H9 (cell line): ENCODE data around the gene TP53INP2. TPM values are rescaled to one million over a fixed set of nuclear protein-coding genes. Genes with fewer than 3 reads are reported as not detected.

Experiments used
- DNase-seq: peaks from one replicate; pipeline ENCODE4 v3.0.0-alpha.2; 2017
- H2AFZ ChIP-seq: one replicate; pipeline ENCODE4 v1.6.1; 2013; ENCODE audit warnings: mild to moderate bottlenecking, low read length, control low read depth, moderate library complexity
- H2AK5ac ChIP-seq: 2 replicates; pipeline ENCODE4 v1.6.1; 2013; ENCODE audit warnings: low read length, control low read depth, mixed read lengths; ENCODE audit not compliant: insufficient read length
- H2BK120ac ChIP-seq: one replicate; pipeline ENCODE4 v1.6.1; 2013; ENCODE audit warnings: low read depth, mild to moderate bottlenecking, low read length, control low read depth, inconsistent platforms; ENCODE audit not compliant: poor library complexity, severe bottlenecking
- H2BK12ac ChIP-seq: 2 replicates; pipeline ENCODE4 v1.6.1; 2013; ENCODE audit warnings: low read length, control low read depth, mixed read lengths, low read depth; ENCODE audit not compliant: insufficient read length
- H2BK15ac ChIP-seq: 2 replicates; pipeline ENCODE4 v1.6.1; 2013; ENCODE audit warnings: low read depth, low read length, control low read depth
- H2BK20ac ChIP-seq: one replicate; pipeline ENCODE4 v1.6.1; 2013; ENCODE audit warnings: low read depth, mild to moderate bottlenecking, low read length, control low read depth, inconsistent platforms; ENCODE audit not compliant: poor library complexity, severe bottlenecking
- H2BK5ac ChIP-seq: 2 replicates; pipeline ENCODE4 v1.6.1; 2013; ENCODE audit warnings: low read length, control low read depth, mixed read lengths; ENCODE audit not compliant: insufficient read length
- H3K14ac ChIP-seq: 2 replicates; pipeline ENCODE4 v1.6.1; 2013; ENCODE audit warnings: low read length, control low read depth; ENCODE audit not compliant: insufficient read depth
- H3K18ac ChIP-seq: 2 replicates; pipeline ENCODE4 v1.6.1; 2013; ENCODE audit warnings: low read depth, mild to moderate bottlenecking, mixed read lengths, low read length, control low read depth; ENCODE audit not compliant: insufficient read length
- H3K23ac ChIP-seq: 2 replicates; pipeline ENCODE4 v1.6.1; 2013; ENCODE audit warnings: low read length, control low read depth, mixed read lengths, low read depth; ENCODE audit not compliant: insufficient read length
- H3K23me2 ChIP-seq: 2 replicates; pipeline ENCODE4 v1.6.1; 2013; ENCODE audit warnings: low read depth, mild to moderate bottlenecking, mixed read lengths, low read length, control low read depth; ENCODE audit not compliant: insufficient read length, poor library complexity, severe bottlenecking
- H3K27ac ChIP-seq: 2 replicates; pipeline ENCODE4 v1.5.1; 2013; ENCODE audit warnings: low read length, control low read depth, mixed read lengths, low read depth; ENCODE audit not compliant: insufficient read length
- H3K27me3 ChIP-seq: 2 replicates; pipeline ENCODE4 v1.6.1; 2013; ENCODE audit warnings: low read length, control low read depth, inconsistent platforms; ENCODE audit not compliant: insufficient read depth
- H3K4ac ChIP-seq: 2 replicates; pipeline ENCODE4 v1.6.1; 2013; ENCODE audit warnings: low read depth, mild to moderate bottlenecking, control low read depth, inconsistent platforms, low read length, moderate library complexity
- H3K4me1 ChIP-seq: 2 replicates; pipeline ENCODE4 v1.6.1; 2013; ENCODE audit warnings: low read length, control low read depth, inconsistent platforms; ENCODE audit not compliant: insufficient read depth
- H3K4me2 ChIP-seq: 2 replicates; pipeline ENCODE4 v1.6.1; 2013; ENCODE audit warnings: low read length, control low read depth, mixed read lengths; ENCODE audit not compliant: insufficient read length, insufficient read depth
- H3K56ac ChIP-seq: 2 replicates; pipeline ENCODE4 v1.6.1; 2013; ENCODE audit warnings: low read depth, mild to moderate bottlenecking, mixed read lengths, low read length, control low read depth; ENCODE audit not compliant: insufficient read length
- H3K79me1 ChIP-seq: 2 replicates; pipeline ENCODE4 v1.6.1; 2013; ENCODE audit warnings: low read depth, mild to moderate bottlenecking, moderate library complexity, low read length, control low read depth, inconsistent platforms; ENCODE audit not compliant: insufficient read depth, poor library complexity, severe bottlenecking
- H3K79me2 ChIP-seq: 2 replicates; pipeline ENCODE4 v1.6.1; 2013; ENCODE audit warnings: low read length, control low read depth, inconsistent platforms; ENCODE audit not compliant: insufficient read depth
- H3K9ac ChIP-seq: 2 replicates; pipeline ENCODE4 v1.6.1; 2013; ENCODE audit warnings: low read length, control low read depth, mixed read lengths; ENCODE audit not compliant: insufficient read length; ENCODE audit errors: extremely low read depth
- H3K9me3 ChIP-seq: one replicate; pipeline ENCODE4 v1.6.1; 2013; ENCODE audit warnings: low read depth, low read length, inconsistent platforms; ENCODE audit not compliant: control insufficient read depth
- H3T11ph ChIP-seq: one replicate; pipeline ENCODE4 v1.6.1; 2013; ENCODE audit warnings: mild to moderate bottlenecking, low read length, control low read depth, inconsistent platforms
- H4K20me1 ChIP-seq: one replicate; pipeline ENCODE4 v1.6.1; 2013; ENCODE audit not compliant: control insufficient read depth, insufficient read length, insufficient read depth
- H4K5ac ChIP-seq: 2 replicates; pipeline ENCODE4 v1.6.1; 2013; ENCODE audit warnings: low read depth, mild to moderate bottlenecking, mixed read lengths, low read length, control low read depth; ENCODE audit not compliant: insufficient read length
- H4K8ac ChIP-seq: replicated peaks from 2 replicates; pipeline ENCODE4 v1.6.1; 2013; ENCODE audit warnings: low read length, control low read depth, mixed read lengths, low read depth; ENCODE audit not compliant: insufficient read length
- H4K91ac ChIP-seq: 2 replicates; pipeline ENCODE4 v1.6.1; 2013; ENCODE audit warnings: low read depth, mild to moderate bottlenecking, moderate library complexity, mixed read lengths, low read length, control low read depth; ENCODE audit not compliant: insufficient read length
- H3K27ac Mint-ChIP-seq, 3 experiments: 2 replicates in 2 of 3; 3 replicates in 1 of 3; pipeline ENCODE4 v1.8.0; 2020 to 2021; ENCODE audit warnings: mixed read lengths in 3 of 3, mild to moderate bottlenecking in 1 of 3, moderate library complexity in 1 of 3
- H3K27me3 Mint-ChIP-seq: 2 replicates; pipeline ENCODE4 v1.8.0; 2021; ENCODE audit warnings: low read depth, mild to moderate bottlenecking, moderate library complexity, mixed read lengths
- H3K36me3 Mint-ChIP-seq, 3 experiments: 2 replicates in 2 of 3; 3 replicates in 1 of 3; pipeline ENCODE4 v1.8.0; 2020 to 2021; ENCODE audit warnings: low read depth in 3 of 3, mixed read lengths in 3 of 3; ENCODE audit not compliant: insufficient read depth in 1 of 3
- H3K4me1 Mint-ChIP-seq, 2 experiments: 2 replicates each; pipeline ENCODE4 v1.8.0; 2020; ENCODE audit warnings: mixed read lengths in 2 of 2
- H3K4me3 Mint-ChIP-seq, 2 experiments: 2 replicates in 1 of 2; 3 replicates in 1 of 2; pipeline ENCODE4 v1.8.0; 2020 to 2021; ENCODE audit warnings: mild to moderate bottlenecking in 2 of 2, mixed read lengths in 2 of 2, moderate library complexity in 1 of 2
- H3K9me3 Mint-ChIP-seq, 2 experiments: 2 replicates in 1 of 2; 3 replicates in 1 of 2; pipeline ENCODE4 v1.8.0; 2020; ENCODE audit warnings: mild to moderate bottlenecking in 2 of 2, mixed read lengths in 2 of 2, moderate library complexity in 1 of 2
- CTCF ChIP-seq: fragments of 200-600 bp; sonication (generic); conservative IDR thresholded peaks from 3 replicates; pipeline ENCODE4 v1.8.0; 2021; ENCODE audit warnings: antibody characterized with exemption, mild to moderate bottlenecking
- WGBS: extraction: QIAGEN DNeasy Blood & Tissue Kit; methylation state at CpG from one replicate; pipeline ENCODE4 v1.1.7; 2013; ENCODE audit warnings: missing lambda C conversion rate, low lambda C conversion rate, mixed read lengths; ENCODE audit not compliant: insufficient read length; ENCODE audit errors: extremely low coverage; 5-methylcytosine and 5-hydroxymethylcytosine counted together
- total RNA-seq: library from RNA; stranded (reverse); gene quantifications from 2 replicates; pipeline ENCODE4 v1.2.1, GENCODE V29; 2021

The TP53INP2 gene
- total RNA-seq, 1 experiment from 2014 or later = 8.0 TPM

DNA sequence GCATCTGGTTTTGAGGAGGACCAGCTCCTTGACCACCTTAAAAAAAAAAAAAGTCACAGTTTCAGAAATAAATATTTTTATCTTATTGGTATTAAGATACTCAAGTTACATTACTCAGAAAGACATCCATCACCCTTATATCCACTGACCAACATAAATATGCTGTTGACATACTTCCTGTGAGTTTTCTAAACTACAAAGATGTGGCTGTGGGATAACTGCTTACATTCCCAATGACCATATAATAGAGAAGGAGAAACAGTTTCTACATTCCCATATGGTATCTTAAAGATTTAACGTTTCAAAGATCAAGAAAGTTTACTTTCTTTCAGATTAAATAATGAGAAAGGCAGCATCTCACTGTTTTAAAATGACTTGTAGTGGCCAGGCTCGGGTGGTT lies 46.3 kb downstream of the TP53INP2 start:
- WGBS = no CpG with 5 or more reads among the region's 2 CpGs
- no peak overlapping the region for H4K5ac ChIP-seq
- no peaks in the 10 kb centered on the region for H3K27me3 ChIP-seq
- H3K4ac ChIP-seq = no peak overlapping the region
- no peak overlapping the region for H2BK20ac ChIP-seq
- H3T11ph ChIP-seq = no peak overlapping the region
- no peaks in the 10 kb centered on the region for H4K20me1 ChIP-seq
- no peak overlapping the region for H3K14ac ChIP-seq
- no peak overlapping the region for H3K18ac ChIP-seq
- H3K9ac ChIP-seq = no peak overlapping the region
- H4K91ac ChIP-seq = no peak overlapping the region
- H3K79me2 ChIP-seq = no peaks in the 10 kb centered on the region
- no peaks in the 10 kb centered on the region for H3K79me1 ChIP-seq
- H3K23ac ChIP-seq = no peak overlapping the region
- TF ChIP-seq CTCF = no peak
- H2AFZ ChIP-seq = no peak overlapping the region
- Mint-ChIP-seq H3K9me3 (no peaks in the 10 kb centered on the region), H3K4me3 (no peak overlapping the region), H3K36me3 (peaks cover 0 to 46% (median 19%) of the 10 kb centered on the region in 3 experiments; a peak in 4 of 7 replicates), H3K27me3 (no peaks in the 10 kb centered on the region), H3K27ac (no peak overlapping the region), H3K4me1 (peaks cover 0 to 15% of the 10 kb centered on the region in 2 experiments; a peak in 3 of 4 replicates)
- H2BK5ac ChIP-seq = no peak overlapping the region
- H2BK12ac ChIP-seq = no peak overlapping the region
- H3K4me2 ChIP-seq = no peak overlapping the region
- H3K56ac ChIP-seq = no peak overlapping the region
- H3K9me3 ChIP-seq = no peaks in the 10 kb centered on the region
- H3K23me2 ChIP-seq = no peaks in the 10 kb centered on the region
- H2BK15ac ChIP-seq = no peak overlapping the region
- H2BK120ac ChIP-seq = no peak overlapping the region
- no peak overlapping the region for H2AK5ac ChIP-seq
- H4K8ac ChIP-seq = no peak overlapping the region
- no peak for DNase-seq
- H3K27ac ChIP-seq = no peak overlapping the region
- no peaks in the 10 kb centered on the region for H3K4me1 ChIP-seq
